Upper lobe of right lung (tissue), 1 donor: ENCODE results near the gene TOX3. TPM values are rescaled to one million over a fixed set of nuclear protein-coding genes. Genes with fewer than 3 reads are reported as not detected.

Experiments used
- ATAC-seq: fragments of 200-7000 bp; cut with Tn5 transposase; one replicate; pipeline ENCODE4 v1.9.1; 2020; ENCODE audit warnings: mild to moderate bottlenecking, moderate library complexity
- DNase-seq: peaks from one replicate; pipeline ENCODE4 v3.0.0-alpha.2; 2020
- H3K27ac ChIP-seq: fragments of 200-600 bp; one replicate; pipeline ENCODE4 v1.8.0; 2022
- H3K27me3 ChIP-seq: fragments of 200-600 bp; one replicate; pipeline ENCODE4 v1.8.0; 2022; ENCODE audit warnings: mild to moderate bottlenecking
- H3K36me3 ChIP-seq: fragments of 200-600 bp; one replicate; pipeline ENCODE4 v1.8.0; 2022
- H3K4me1 ChIP-seq: fragments of 200-600 bp; one replicate; pipeline ENCODE4 v1.8.0; 2022
- H3K4me3 ChIP-seq: fragments of 200-600 bp; one replicate; pipeline ENCODE4 v1.8.0; 2022; ENCODE audit warnings: mild to moderate bottlenecking
- H3K9me3 ChIP-seq: fragments of 200-600 bp; one replicate; pipeline ENCODE4 v1.8.0; 2022
- CTCF ChIP-seq: fragments of 200-600 bp; IDR thresholded peaks from one replicate; pipeline ENCODE4 v1.8.0; 2022; ENCODE audit warnings: antibody characterized with exemption
- intact Hi-C: fragments of 100-400 bp; cut with DNase I; formaldehyde crosslinking; loops from one replicate; pipeline ENCODE4 v1.11.0; 2022
- total RNA-seq: library from RNA; stranded (reverse); fragmentation: NEBNext Ultra II Directional; extraction: Animal tissue kit (Norgen Biotek cat#: 25700); gene quantifications from one replicate; pipeline ENCODE4 v1.2.1, GENCODE V29; 2021
- donor health status: DM: no; HTN: yes; CAD: no; lungs with severe emphysema.

Gene TOX3
- total RNA-seq, 1 donor from 2014 or later: 3.7 TPM

GRCh38 chr16:52455549-52456277 is 91.2 kb downstream of the TOX3 start:
- H3K4me1 ChIP-seq: no peaks in the 10 kb centered on the region
- no peaks in the 10 kb centered on the region for H3K27me3 ChIP-seq
- H3K4me3 ChIP-seq: no peak overlapping the region
- no peak overlapping the region for H3K27ac ChIP-seq
- DNase-seq (no peak), ATAC-seq (no peak)
- no peak for TF ChIP-seq CTCF
- no peaks in the 10 kb centered on the region for H3K36me3 ChIP-seq
- H3K9me3 ChIP-seq: no peaks in the 10 kb centered on the region
- intact Hi-C loops: no loop called here

DNA sequence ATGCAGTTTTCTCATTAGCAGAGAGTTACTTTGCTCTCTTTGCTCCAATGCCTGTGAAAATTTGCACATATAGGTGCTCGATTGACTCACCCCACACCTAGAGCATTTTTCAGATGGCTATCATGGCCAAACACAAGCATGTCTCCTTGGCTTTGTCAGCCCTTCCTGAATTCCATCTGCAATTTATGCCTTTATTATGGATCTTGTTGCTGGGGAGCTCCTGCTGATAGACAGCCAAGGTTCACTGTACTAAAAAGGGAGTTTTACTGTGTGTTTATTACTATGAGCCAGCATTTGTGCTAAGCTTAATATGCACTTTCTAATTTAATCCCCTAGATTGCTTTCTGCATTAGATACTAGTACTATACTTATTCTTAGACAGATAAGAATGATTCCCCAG is 93.3 kb downstream of the TOX3 start:
- no peaks in the 10 kb centered on the region for H3K27me3 ChIP-seq
- H3K9me3 ChIP-seq: no peaks in the 10 kb centered on the region
- H3K4me1 ChIP-seq: no peaks in the 10 kb centered on the region
- H3K4me3 ChIP-seq: no peak overlapping the region
- H3K27ac ChIP-seq: no peak overlapping the region
- no peak for TF ChIP-seq CTCF
- no peak for ATAC-seq
- H3K36me3 ChIP-seq: no peaks in the 10 kb centered on the region
- intact Hi-C loops: no loop called here
- no peak for DNase-seq

DNA sequence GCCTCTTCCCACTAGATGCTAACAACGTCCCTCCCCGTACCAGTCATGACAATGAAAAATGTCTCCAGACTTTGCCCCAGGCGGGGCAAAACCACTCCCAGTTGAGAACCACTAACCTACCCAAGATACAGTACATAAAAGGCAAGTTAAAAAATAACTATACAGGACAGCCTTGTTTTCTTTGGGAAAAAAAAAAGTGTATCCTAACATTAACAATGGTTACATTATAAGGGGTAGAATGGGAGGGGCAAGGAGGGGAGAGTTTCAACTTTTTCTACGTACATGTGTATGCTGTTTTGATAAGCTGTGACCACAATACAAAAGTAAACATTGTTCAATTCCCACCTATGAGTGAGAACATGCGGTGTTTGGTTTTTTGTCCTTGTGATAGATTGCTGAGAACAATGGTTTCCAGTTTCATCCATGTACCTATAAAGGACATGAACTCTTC is 94.9 kb downstream of the TOX3 start:
- Histone ChIP-seq H3K9me3 (no peaks in the 10 kb centered on the region), H3K36me3 (no peaks in the 10 kb centered on the region), H3K4me3 (no peak overlapping the region), H3K27ac (no peak overlapping the region), H3K4me1 (no peaks in the 10 kb centered on the region), H3K27me3 (no peaks in the 10 kb centered on the region)
- intact Hi-C loops: no loop called here
- no peak for TF ChIP-seq CTCF
- ATAC-seq: no peak
- DNase-seq: no peak

- Histone ChIP-seq H3K4me1 (no peaks in the 10 kb centered on the region), H3K27ac (no peak overlapping the region), H3K27me3 (no peaks in the 10 kb centered on the region), H3K4me3 (no peak overlapping the region), H3K36me3 (no peaks in the 10 kb centered on the region), H3K9me3 (no peaks in the 10 kb centered on the region)
- ATAC-seq (no peak), DNase-seq (no peak)
- intact Hi-C loops: no loop called here
- no peak for TF ChIP-seq CTCF
Observed at GRCh38 chr16:52450916-52451315, 96.0 kb downstream of the TOX3 start.

DNA sequence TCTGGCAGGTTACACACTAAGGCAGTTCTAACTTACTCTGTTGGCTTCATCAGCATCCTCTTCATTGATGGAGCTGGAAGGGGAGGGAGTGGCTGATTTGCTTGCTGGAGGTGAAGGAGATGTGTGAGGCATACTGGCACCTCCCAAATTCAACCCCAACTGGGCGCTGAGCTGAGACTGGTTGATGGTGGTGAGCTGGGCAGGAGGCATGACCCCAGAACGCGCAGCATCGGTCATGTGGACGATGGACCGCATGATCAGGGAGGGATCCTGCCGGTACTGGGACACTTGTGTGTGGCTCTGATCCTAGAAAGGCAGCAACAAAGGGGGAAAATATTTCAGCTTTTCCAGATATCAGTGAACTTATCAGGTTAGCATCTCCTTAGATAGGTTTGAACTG is 96.7 kb downstream of the TOX3 start:
- no peak overlapping the region for H3K4me3 ChIP-seq
- no peaks in the 10 kb centered on the region for H3K4me1 ChIP-seq
- H3K36me3 ChIP-seq: no peaks in the 10 kb centered on the region
- H3K27ac ChIP-seq: no peak overlapping the region
- no peak for ATAC-seq
- intact Hi-C loops: no loop called here
- no peaks in the 10 kb centered on the region for H3K27me3 ChIP-seq
- TF ChIP-seq CTCF: no peak
- DNase-seq: no peak
- no peaks in the 10 kb centered on the region for H3K9me3 ChIP-seq

GRCh38 chr16:52446080-52446479 is 100.9 kb downstream of the TOX3 start:
- Histone ChIP-seq H3K36me3 (no peaks in the 10 kb centered on the region), H3K4me3 (no peak overlapping the region), H3K27me3 (no peaks in the 10 kb centered on the region), H3K9me3 (no peaks in the 10 kb centered on the region), H3K4me1 (no peaks in the 10 kb centered on the region), H3K27ac (no peak overlapping the region)
- intact Hi-C loops: no loop called here
- DNase-seq: no peak
- TF ChIP-seq CTCF: no peak
- ATAC-seq: no peak
